Lower leg skin (tissue), 4 donors: ENCODE data around the gene PKD1L1. TPM values are rescaled to one million over a fixed set of nuclear protein-coding genes. Genes with fewer than 3 reads are reported as not detected.

Source experiments
- DNase-seq, 2 donors: peaks; one replicate each; pipeline ENCODE4 v3.0.0-alpha.2; 2019; ENCODE audit warnings: low spot score in 2 of 2
- H3K4me3 ChIP-seq: fragments of 200-600 bp; sonication (generic); 2 replicates; pipeline ENCODE4 v1.5.1; 2017; ENCODE audit warnings: mild to moderate bottlenecking, low read depth; ENCODE audit not compliant: poor library complexity, severe bottlenecking
- CTCF ChIP-seq, 3 donors: fragments of 450-650 bp; IDR thresholded peaks; one replicate each; pipeline ENCODE4 v1.5.1; 2016; ENCODE audit warnings: antibody characterized with exemption in 3 of 3, mild to moderate bottlenecking in 3 of 3, moderate library complexity in 2 of 3
- POLR2A ChIP-seq, 2 donors: fragments of 450-650 bp; IDR thresholded peaks; one replicate each; pipeline ENCODE4 v1.6.1; 2016 to 2017; ENCODE audit warnings: antibody characterized with exemption in 2 of 2, mild to moderate bottlenecking in 1 of 2, moderate library complexity in 1 of 2
- WGBS, 2 donors: methylation state at CpG; one replicate each; pipeline ENCODE4 v1.1.5; 2018; 5-methylcytosine and 5-hydroxymethylcytosine counted together
- intact Hi-C: fragments of 100-400 bp; cut with DNase I; formaldehyde crosslinking; loops from one replicate; pipeline ENCODE4 v1.15.0; 2023; ENCODE audit warnings: low total_unique reads
- total RNA-seq, 4 donors: library from RNA; depleted of rRNA; stranded (reverse); fragments of >200 nt; gene quantifications; one replicate each; pipeline ENCODE4 v1.1.0, GENCODE V29; 2016

The PKD1L1 gene
- total RNA-seq, 4 donors from 2014 or later = 0.04 to 0.12 (median 0.07) TPM

GRCh38 chr7:47782792-47783191 is 165.5 kb downstream of the PKD1L1 start:
- intact Hi-C loops = no loop called here
- no peak for TF ChIP-seq POLR2A (IDR thresholded peaks at IDR 0.05)
- no peak for TF ChIP-seq CTCF (IDR thresholded peaks at IDR 0.05)
- 92 to 96% methylated on average over 4 of the region's 4 CpGs for WGBS, 2 donors

GRCh38 chr7:47782022-47782421 is 166.2 kb downstream of the PKD1L1 start:
- DNase-seq = no peak
- intact Hi-C loops = no loop called here
- no peak overlapping the region for H3K4me3 ChIP-seq

More at GRCh38 chr7:47782792-47783191, 165.5 kb downstream of the PKD1L1 start:
- no peak for DNase-seq
- H3K4me3 ChIP-seq = no peak overlapping the region

GRCh38 chr7:47780555-47780954 is 167.7 kb downstream of the PKD1L1 start:
- H3K4me3 ChIP-seq = no peak overlapping the region
- no peak for DNase-seq
- WGBS, 2 donors = 93 to 96% methylated on average over 5 of the region's 5 CpGs
- intact Hi-C loops = no loop called here
- no peak for TF ChIP-seq POLR2A (IDR thresholded peaks at IDR 0.05)
- no peak for TF ChIP-seq CTCF (IDR thresholded peaks at IDR 0.05)

More at GRCh38 chr7:47782022-47782421, 166.2 kb downstream of the PKD1L1 start:
- no peak for TF ChIP-seq POLR2A (IDR thresholded peaks at IDR 0.05)
- TF ChIP-seq CTCF (IDR thresholded peaks at IDR 0.05) = no peak

GRCh38 chr7:47779341-47779771 is 168.9 kb downstream of the PKD1L1 start:
- TF ChIP-seq CTCF (IDR thresholded peaks at IDR 0.05) (no peak), POLR2A (IDR thresholded peaks at IDR 0.05) (no peak)
- no peak for DNase-seq
- whole genome bisulfite sequencing, 2 donors = 81 to 86% methylated on average over 7 of the region's 7 CpGs
- intact Hi-C loops = no loop called here
- H3K4me3 ChIP-seq = no peak overlapping the region

- TF ChIP-seq POLR2A (IDR thresholded peaks at IDR 0.05) = no peak
- TF ChIP-seq CTCF (IDR thresholded peaks at IDR 0.05) = no peak
- DNase-seq = no peak
- 78 to 81% methylated on average over 4 of the region's 4 CpGs for whole genome bisulfite sequencing, 2 donors
- intact Hi-C loops = no loop called here
- H3K4me3 ChIP-seq = no peak overlapping the region
These were observed 170.1 kb downstream of the PKD1L1 start for GRCh38 chr7:47778153-47778661.

- no peak overlapping the region for H3K4me3 ChIP-seq
- no peak for DNase-seq
- 76 to 100% methylated on average over 1 of the region's 1 CpG for WGBS, 2 donors
- intact Hi-C loops = no loop called here
- TF ChIP-seq CTCF (IDR thresholded peaks at IDR 0.05) (no peak), POLR2A (IDR thresholded peaks at IDR 0.05) (no peak)
These were observed 170.6 kb downstream of the PKD1L1 start for GRCh38 chr7:47777531-47778152.
